ENCODE data around the gene RAB17.
"Not testable (repeated sequence)": the region's sequence is repeated elsewhere in the genome, so short reads cannot be mapped to it uniquely, and the experiment has no call there.

The RAB17 gene

GRCh38 chr2:237596520-237597195 is 6.1 kb upstream of the RAB17 start:
- Mint-ChIP-seq H3K36me3 (no peaks in the 10 kb centered on the region), H3K4me3 (no peak overlapping the region), H3K9me3 (no peaks in the 10 kb centered on the region), H3K4me1 (peaks cover 17% of the 10 kb centered on the region), H3K27ac (no peak overlapping the region)
- no peak for DNase-seq (ENCODE audit: low spot score in 2 of 2)
- no peak for ATAC-seq

GRCh38 chr2:237595829-237596519 is 5.4 kb upstream of the RAB17 start:
- H3K4me3 Mint-ChIP-seq; H3K27ac Mint-ChIP-seq; H3K9me3 Mint-ChIP-seq; H3K36me3 Mint-ChIP-seq; ATAC-seq; DNase-seq (ENCODE audit: low spot score in 2 of 2): not testable (repeated sequence)
- peaks cover 24% of the 10 kb centered on the region for H3K4me1 Mint-ChIP-seq

GRCh38 chr2:237594514-237594871 is 4.0 kb upstream of the RAB17 start:
- Mint-ChIP-seq H3K4me3 (no peak overlapping the region), H3K27ac (no peak overlapping the region), H3K36me3 (no peaks in the 10 kb centered on the region), H3K4me1 (peaks cover 25% of the 10 kb centered on the region), H3K9me3 (no peaks in the 10 kb centered on the region)
- ATAC-seq (no peak), DNase-seq (ENCODE audit: low spot score in 2 of 2) (no peak)

DNA sequence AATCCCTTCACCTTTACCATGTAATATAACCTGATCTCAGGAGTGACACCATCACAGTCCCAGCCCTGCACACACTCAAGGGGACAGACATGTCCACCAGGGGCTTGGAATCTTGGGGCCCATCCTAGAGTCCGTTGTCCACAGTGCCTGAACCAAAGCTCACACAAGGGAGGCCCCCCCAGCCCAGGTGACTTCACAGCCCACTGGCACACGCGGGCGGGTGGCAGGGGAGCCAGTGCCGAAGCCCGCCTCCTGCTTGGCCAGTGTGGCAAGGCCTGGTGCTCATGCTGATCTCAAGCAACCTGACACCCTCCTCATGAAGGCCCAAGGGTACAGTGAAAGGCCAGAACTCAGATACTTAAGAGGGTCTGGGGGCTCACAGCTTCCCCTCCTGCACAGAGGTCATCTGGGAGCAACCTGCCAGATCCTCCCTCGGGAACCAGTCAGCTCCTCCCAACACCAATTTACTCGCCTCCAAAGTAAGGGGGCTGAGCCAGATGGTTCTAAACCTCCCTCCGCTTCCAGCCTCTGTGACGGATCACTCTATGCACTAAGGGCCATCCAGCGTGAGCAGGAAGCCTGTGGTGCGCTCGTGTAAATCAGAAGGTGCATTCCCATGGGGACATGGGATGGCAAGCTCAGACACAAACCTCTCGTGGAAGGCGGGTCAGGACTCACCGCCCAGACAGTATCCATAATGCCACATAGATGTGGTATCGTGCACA is 3.2 kb upstream of the RAB17 start:
- DNase-seq (ENCODE audit: low spot score in 2 of 2) (no peak), ATAC-seq (no peak)
- Mint-ChIP-seq H3K4me3 (no peak overlapping the region), H3K27ac (no peak overlapping the region), H3K9me3 (no peaks in the 10 kb centered on the region), H3K4me1 (peaks cover 24% of the 10 kb centered on the region), H3K36me3 (no peaks in the 10 kb centered on the region)

DNA sequence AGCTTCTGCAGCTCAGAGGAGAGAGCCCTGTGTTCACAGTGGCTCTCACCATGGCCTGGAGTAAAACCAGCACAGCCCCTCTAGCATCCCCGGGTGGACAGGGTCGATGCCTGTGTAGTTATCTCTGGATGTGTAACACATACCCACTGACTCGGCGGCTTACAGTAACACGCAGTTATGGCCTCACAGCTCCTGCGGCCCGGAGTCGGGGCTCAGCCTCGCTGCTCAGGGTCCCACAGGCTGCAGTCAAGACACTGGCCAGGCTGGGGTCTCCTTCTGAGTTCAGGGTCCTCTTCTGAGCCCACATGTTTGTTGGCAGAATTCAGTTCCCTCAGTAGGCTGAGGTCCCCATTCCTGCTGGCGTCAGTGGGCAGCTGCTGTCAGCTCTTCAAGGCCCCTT is 2.5 kb upstream of the RAB17 start:
- ATAC-seq, result no peak

GRCh38 chr2:237592425-237592980 is 2.0 kb upstream of the RAB17 start:
- Mint-ChIP-seq H3K27ac (no peak overlapping the region), H3K36me3 (no peaks in the 10 kb centered on the region), H3K9me3 (no peaks in the 10 kb centered on the region), H3K4me3 (no peak overlapping the region), H3K4me1 (peaks cover 11% of the 10 kb centered on the region)
- DNase-seq (ENCODE audit: low spot score in 2 of 2) (no peak), ATAC-seq (no peak)

More for the DNA sequence above, 2.5 kb upstream of the RAB17 start:
- DNase-seq (ENCODE audit: low spot score in 2 of 2), result no peak
- no peaks in the 10 kb centered on the region for H3K36me3 Mint-ChIP-seq
- no peak overlapping the region for H3K27ac Mint-ChIP-seq
- no peak overlapping the region for H3K4me3 Mint-ChIP-seq
- no peaks in the 10 kb centered on the region for H3K9me3 Mint-ChIP-seq
- peaks cover 16% of the 10 kb centered on the region for H3K4me1 Mint-ChIP-seq

- no peak for DNase-seq (ENCODE audit: low spot score in 2 of 2)
- Mint-ChIP-seq H3K36me3 (no peaks in the 10 kb centered on the region), H3K4me1 (peaks cover 10% of the 10 kb centered on the region), H3K4me3 (no peak overlapping the region), H3K9me3 (no peaks in the 10 kb centered on the region), H3K27ac (no peak overlapping the region)
- no peak for ATAC-seq
These were observed 777 bp upstream of the RAB17 start for GRCh38 chr2:237591141-237591881.

- H3K27ac Mint-ChIP-seq, result no peak overlapping the region
- no peaks in the 10 kb centered on the region for H3K36me3 Mint-ChIP-seq
- H3K4me3 Mint-ChIP-seq, result no peak overlapping the region
- DNase-seq (ENCODE audit: low spot score in 2 of 2) (no peak), ATAC-seq (no peak)
- peaks cover 10% of the 10 kb centered on the region for H3K4me1 Mint-ChIP-seq
- no peaks in the 10 kb centered on the region for H3K9me3 Mint-ChIP-seq
These were observed 2.4 kb downstream of the RAB17 start for GRCh38 chr2:237588044-237588696.

- H3K36me3 Mint-ChIP-seq, result peaks cover 5% of the 10 kb centered on the region
- H3K27ac Mint-ChIP-seq, result no peak overlapping the region
- no peak overlapping the region for H3K4me3 Mint-ChIP-seq
- ATAC-seq, result no peak
- no peak for DNase-seq (ENCODE audit: low spot score in 2 of 2)
- no peaks in the 10 kb centered on the region for H3K9me3 Mint-ChIP-seq
- no peaks in the 10 kb centered on the region for H3K4me1 Mint-ChIP-seq
These were observed 4.8 kb downstream of the RAB17 start for GRCh38 chr2:237585590-237586221.

GRCh38 chr2:237583385-237584295 is 6.9 kb downstream of the RAB17 start:
- Mint-ChIP-seq H3K9me3 (no peaks in the 10 kb centered on the region), H3K4me1 (no peaks in the 10 kb centered on the region), H3K27ac (peak overlapping the region; percentile 13), H3K36me3 (peaks cover 5% of the 10 kb centered on the region), H3K4me3 (no peak overlapping the region)
- DNase-seq (ENCODE audit: low spot score in 2 of 2) (no peak), ATAC-seq (no peak)

DNA sequence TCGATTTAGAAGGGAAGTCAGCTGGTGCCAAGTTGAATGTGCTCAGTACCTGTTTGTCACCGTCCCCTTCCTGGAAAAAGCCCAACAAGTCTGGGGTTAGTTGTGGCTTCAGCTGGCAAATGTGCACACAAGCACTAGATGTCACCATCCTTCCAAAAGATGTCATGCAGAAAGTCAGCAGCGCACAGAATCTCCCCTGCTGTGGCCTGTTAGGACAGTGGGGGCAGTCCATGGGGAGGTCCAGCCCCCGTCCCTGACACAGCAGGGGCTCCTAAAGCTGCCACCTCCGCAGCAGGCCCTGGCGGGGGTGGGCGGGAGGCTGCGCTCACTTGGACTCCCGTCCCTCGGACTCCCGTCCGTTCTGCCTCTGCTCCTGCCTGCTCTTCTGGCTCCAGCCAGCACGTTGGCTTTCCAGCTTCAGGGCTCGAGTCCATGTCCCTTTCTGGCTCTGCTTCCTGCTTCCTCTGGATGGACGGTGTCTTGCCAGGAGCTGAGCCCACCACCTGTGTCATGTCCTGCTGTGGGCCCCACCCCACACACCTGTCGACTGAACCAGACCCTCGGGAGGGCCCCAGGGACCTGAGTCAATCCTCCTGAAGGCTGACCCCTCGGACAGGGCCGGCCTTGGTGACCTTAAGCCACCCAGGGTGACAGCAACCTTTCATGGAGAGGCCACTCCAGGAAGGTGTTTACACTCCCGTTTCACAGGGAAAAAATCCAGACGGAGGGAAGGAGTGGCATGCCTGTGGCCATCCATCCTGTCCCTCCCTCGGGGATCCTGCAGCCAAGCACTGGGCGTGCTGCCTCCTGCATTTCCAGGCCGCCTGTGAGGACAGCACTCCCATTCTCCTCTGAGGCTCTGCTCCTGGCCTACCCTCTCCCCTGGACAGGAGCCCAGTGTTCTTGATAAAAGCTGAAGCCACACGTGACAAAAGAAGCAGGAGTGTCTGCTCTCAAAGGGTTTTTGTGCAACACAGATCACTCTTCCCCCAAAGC is 8.5 kb downstream of the RAB17 start:
- peak in 1 of 2 donors; percentile 68 for DNase-seq (ENCODE audit: low spot score in 2 of 2)
- Mint-ChIP-seq H3K4me1 (peaks cover 1% of the 10 kb centered on the region), H3K9me3 (no peaks in the 10 kb centered on the region), H3K36me3 (peaks cover 5% of the 10 kb centered on the region), H3K27ac (no peak overlapping the region), H3K4me3 (no peak overlapping the region)
- peak; percentile 92 for ATAC-seq

DNA sequence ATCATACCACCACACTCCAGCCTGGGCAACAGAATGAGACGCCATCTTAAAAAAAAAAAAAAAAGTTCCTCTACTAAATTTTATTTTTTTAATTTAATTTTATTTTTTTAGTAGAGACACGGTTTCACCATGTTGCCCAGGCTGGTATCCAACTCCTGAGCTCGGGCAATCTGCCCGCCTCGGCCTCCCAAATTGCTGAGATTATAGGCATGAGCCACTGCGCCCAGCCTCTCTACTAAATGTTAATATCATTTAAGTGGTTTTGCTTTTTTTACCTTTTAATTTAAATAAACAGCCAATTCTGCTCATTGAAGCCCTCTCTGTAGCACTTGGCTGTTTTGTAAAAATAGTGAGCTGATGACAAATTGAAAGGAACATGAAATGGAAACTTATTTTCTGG is 9.2 kb downstream of the RAB17 start:
- ATAC-seq, result no peak
- Mint-ChIP-seq H3K4me3 (no peak overlapping the region), H3K9me3 (no peaks in the 10 kb centered on the region), H3K27ac (no peak overlapping the region), H3K36me3 (peaks cover 5% of the 10 kb centered on the region), H3K4me1 (peaks cover 8% of the 10 kb centered on the region)
- DNase-seq (ENCODE audit: low spot score in 2 of 2), result no peak

Data from stimulated activated effector memory CD8-positive, alpha-beta T cell treated with anti-CD3 and anti-CD28 coated beads, Interleukin-12 subunit alpha, Interleukin-12 subunit beta, amount 100 ng/mL, for 72 hours (primary cell).